T-cell (primary cell): ENCODE results near the gene LRRC10B. TPM values are rescaled to one million over a fixed set of nuclear protein-coding genes. Genes with fewer than 3 reads are reported as not detected.

ENCODE experiments used
- ATAC-seq, 4 experiments: fragments of 200-7000 bp in 3 of 4; fragments of 150-1000 bp in 1 of 4; cut with Tn5 transposase; replicated peaks in 1 of 4; 1 replicate in 3 of 4; 2 replicates in 1 of 4; pipeline ENCODE4 v1.10.0; 2021; ENCODE audit warnings: moderate library complexity in 3 of 4, mild to moderate bottlenecking in 2 of 4, moderate number of reproducible peaks in 1 of 4
- CTCF ChIA-PET, 2 donors: fragments of 300-600 bp; sonication (Branson Sonifier 250); formaldehyde crosslinking; loops; one replicate each; lab custom pipeline; 2022; ENCODE audit warnings: antibody characterized with exemption in 2 of 2; lab: Charles Lee
- POLR2A ChIA-PET, 2 donors: fragments of 300-600 bp; sonication (Branson Sonifier 250); formaldehyde crosslinking; loops; one replicate each; lab custom pipeline; 2022; ENCODE audit warnings: antibody characterized with exemption in 2 of 2; lab: Charles Lee
- DNase-seq, 35 experiments: peaks; one replicate each; pipeline versions ENCODE4 v3.0.0 to v3.0.0-alpha.2; 2013 to 2023
- H3K27ac ChIP-seq: one replicate; pipeline ENCODE4 v1.5.1; 2013; ENCODE audit warnings: low read length
- H3K27me3 ChIP-seq, 2 experiments: replicated peaks in 1 of 2; 1 replicate in 1 of 2; 2 replicates in 1 of 2; pipeline versions ENCODE4 v1.6.1 to v1.7.0; 2013; ENCODE audit warnings: low read length in 1 of 2, mixed read lengths in 1 of 2; ENCODE audit not compliant: control insufficient read depth in 2 of 2, insufficient read depth in 2 of 2; ENCODE audit errors: extremely low read depth in 1 of 2
- H3K36me3 ChIP-seq, 2 donors: 1 replicate in 1 of 2; 2 replicates in 1 of 2; pipeline versions ENCODE4 v1.6.1 to v1.7.0; 2013; ENCODE audit warnings: low read length in 1 of 2; ENCODE audit not compliant: control insufficient read depth in 2 of 2, insufficient read depth in 1 of 2; ENCODE audit errors: extremely low read depth in 1 of 2
- H3K4me1 ChIP-seq, 2 experiments: 1 replicate in 1 of 2; 2 replicates in 1 of 2; pipeline versions ENCODE4 v1.6.1 to v1.7.0; 2013; ENCODE audit warnings: low read length in 2 of 2, mixed read lengths in 1 of 2; ENCODE audit not compliant: insufficient read depth in 2 of 2, control insufficient read depth in 1 of 2; ENCODE audit errors: extremely low read depth in 1 of 2
- H3K4me3 ChIP-seq, 2 donors: 1 replicate in 1 of 2; 2 replicates in 1 of 2; pipeline versions ENCODE4 v1.5.1 to v1.7.0; 2013; ENCODE audit warnings: mild to moderate bottlenecking in 2 of 2, low read length in 1 of 2, moderate library complexity in 1 of 2; ENCODE audit not compliant: control insufficient read depth in 1 of 2; ENCODE audit errors: extremely low read depth in 1 of 2
- H3K9me3 ChIP-seq: 2 replicates; pipeline ENCODE4 v1.7.0; 2013
- H3K27ac Mint-ChIP-seq, 2 donors: one replicate each; pipeline ENCODE4 v1.8.0; 2020 to 2021; ENCODE audit warnings: mild to moderate bottlenecking in 2 of 2, mixed read lengths in 2 of 2
- H3K27me3 Mint-ChIP-seq, 2 donors: one replicate each; pipeline ENCODE4 v1.8.0; 2021 to 2022; ENCODE audit warnings: mixed read lengths in 2 of 2
- H3K36me3 Mint-ChIP-seq: one replicate; pipeline ENCODE4 v1.8.0; 2021; ENCODE audit warnings: mixed read lengths
- H3K4me1 Mint-ChIP-seq, 3 donors: one replicate each; pipeline ENCODE4 v1.8.0; 2020 to 2022; ENCODE audit warnings: mixed read lengths in 3 of 3, mild to moderate bottlenecking in 1 of 3
- H3K4me3 Mint-ChIP-seq, 3 donors: one replicate each; pipeline ENCODE4 v1.8.0; 2020 to 2022; ENCODE audit warnings: mild to moderate bottlenecking in 3 of 3, mixed read lengths in 3 of 3, moderate library complexity in 3 of 3
- H3K9me3 Mint-ChIP-seq, 3 donors: one replicate each; pipeline ENCODE4 v1.8.0; 2020 to 2022; ENCODE audit warnings: mixed read lengths in 3 of 3
- WGBS: methylation state at CpG from one replicate; pipeline ENCODE4 v1.1.5; 2013; ENCODE audit warnings: missing lambda C conversion rate; ENCODE audit not compliant: insufficient coverage; 5-methylcytosine and 5-hydroxymethylcytosine counted together
- total RNA-seq, 35 experiments: library from RNA in 6 of 35; stranded (reverse) in 6 of 35; fragments of 120-200 nt in 1 of 35; gene quantifications; one replicate each; pipeline versions ENCODE4 v1.2.1 to v1.2.4 and lab custom pipeline; 2013 to 2026

LRRC10B gene
- total RNA-seq, 5 donors from 2014 or later (not counting 1 experiment from before 2014, with no cell fraction given), result 0.21 TPM; not detected in 4

DNA sequence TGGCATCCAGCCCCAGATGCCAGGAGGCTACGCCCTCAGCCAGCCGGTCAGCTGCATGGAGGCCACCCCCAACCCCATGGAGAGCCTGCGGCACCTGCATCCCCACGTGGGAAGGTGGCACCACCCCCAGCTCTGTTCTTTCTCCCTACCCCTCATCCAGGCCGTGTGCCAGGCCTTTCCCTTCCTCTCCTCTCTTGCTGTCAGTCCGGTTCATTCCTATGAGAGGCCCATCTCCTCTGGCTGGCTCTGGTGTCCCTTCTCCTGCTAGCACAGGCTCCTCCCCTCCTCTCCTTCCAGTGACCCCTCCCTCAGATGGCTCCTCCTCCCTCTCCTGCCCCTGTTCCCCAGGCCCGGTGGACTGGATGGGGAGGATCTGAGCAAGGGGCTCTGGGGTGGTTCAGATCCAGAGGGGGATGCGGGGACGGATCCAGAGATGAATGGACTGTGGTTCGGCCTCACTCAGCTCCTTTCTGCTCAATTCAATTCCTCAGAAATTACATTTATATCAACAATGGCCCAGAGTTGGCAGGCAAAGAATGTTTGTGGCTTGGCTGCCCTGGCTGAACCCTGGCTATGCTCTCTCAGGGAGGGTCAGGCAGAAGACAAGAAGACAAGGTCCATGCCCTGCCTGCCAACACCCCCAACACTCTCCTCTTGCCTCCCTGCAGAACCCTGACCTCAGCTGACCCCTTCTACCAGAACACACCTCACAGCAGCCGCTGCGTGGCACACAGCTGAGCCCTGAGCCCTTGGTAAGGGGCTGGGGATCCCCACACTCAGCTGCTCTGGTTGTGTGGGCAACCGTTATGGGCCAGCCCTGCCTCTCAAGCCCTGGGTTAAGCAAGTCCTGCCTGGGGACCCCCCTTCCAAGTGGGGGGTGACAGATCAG lies 18.5 kb upstream of the LRRC10B start:
- H3K36me3 ChIP-seq, result peaks cover 2 to 4% of the 10 kb centered on the region in 2 donors
- H3K4me3 ChIP-seq, result no peak overlapping the region
- H3K9me3 Mint-ChIP-seq, result no peaks in the 10 kb centered on the region
- H3K27ac Mint-ChIP-seq, result no peak overlapping the region
- no peaks in the 10 kb centered on the region for H3K4me1 ChIP-seq
- H3K4me3 Mint-ChIP-seq, result no peak overlapping the region
- POLR2A ChIA-PET, result no interaction called here
- H3K4me1 Mint-ChIP-seq, result no peaks in the 10 kb centered on the region
- H3K9me3 ChIP-seq, result no peaks in the 10 kb centered on the region
- H3K27ac ChIP-seq, result no peak overlapping the region
- ATAC-seq (no peak), DNase-seq (no peak)
- H3K36me3 Mint-ChIP-seq, result peaks cover 11% of the 10 kb centered on the region
- WGBS, result 83% methylated on average over 7 of the region's 13 CpGs
- CTCF ChIA-PET, result interaction anchor here in 1 of 2 donors (1.5 kb wide), 1 partner anchor 27 kb away, joined by 4 read pairs; no protein-coding TSS in a partner anchor
- peaks cover 0 to 22% of the 10 kb centered on the region in 2 experiments for H3K27me3 ChIP-seq
- H3K27me3 Mint-ChIP-seq, result no peaks in the 10 kb centered on the region

DNA sequence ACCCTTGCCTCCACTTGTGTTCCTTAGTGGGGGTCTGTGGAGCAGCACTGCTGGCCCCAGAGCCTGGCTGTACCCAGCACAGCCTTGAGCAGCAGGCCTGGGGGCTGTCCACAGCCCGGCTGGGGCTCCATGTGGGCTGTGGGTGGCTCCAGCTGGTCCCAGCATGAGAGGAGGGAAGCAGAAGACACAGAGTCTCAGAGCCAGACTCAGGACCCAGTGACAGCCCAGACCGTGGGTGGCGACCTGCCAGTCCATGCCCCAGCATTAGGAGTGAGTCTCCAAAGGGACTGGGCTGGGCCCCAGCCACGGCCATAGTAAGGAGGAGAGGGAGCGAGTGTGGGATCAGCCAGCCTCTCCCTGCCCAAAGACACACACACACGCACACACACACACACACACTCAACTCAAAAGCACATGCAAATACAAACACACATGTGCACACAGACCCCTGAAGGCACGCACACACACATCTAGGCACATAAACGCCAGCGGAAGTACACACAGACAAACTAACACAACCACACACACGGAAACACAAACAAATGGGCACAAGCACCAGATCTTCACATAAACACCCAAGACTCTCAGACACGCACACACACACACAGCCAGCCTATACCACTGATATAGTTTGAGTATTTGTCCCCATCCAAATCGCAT lies 16.7 kb upstream of the LRRC10B start:
- Histone ChIP-seq H3K36me3 (peaks cover 2 to 4% of the 10 kb centered on the region in 2 donors), H3K4me3 (no peak overlapping the region), H3K9me3 (no peaks in the 10 kb centered on the region), H3K27ac (no peak overlapping the region), H3K4me1 (no peaks in the 10 kb centered on the region), H3K27me3 (peaks cover 0 to 36% of the 10 kb centered on the region in 2 experiments)
- 93% methylated on average over 6 of the region's 12 CpGs for WGBS
- ChIA-PET POLR2A (no interaction called here), CTCF (no interaction called here)
- DNase-seq (no peak), ATAC-seq (no peak)
- H3K4me3 Mint-ChIP-seq, result no peak overlapping the region
- no peaks in the 10 kb centered on the region for H3K9me3 Mint-ChIP-seq
- no peaks in the 10 kb centered on the region for H3K27me3 Mint-ChIP-seq
- H3K4me1 Mint-ChIP-seq, result no peaks in the 10 kb centered on the region
- H3K27ac Mint-ChIP-seq, result no peak overlapping the region
- peaks cover 8% of the 10 kb centered on the region for H3K36me3 Mint-ChIP-seq

DNA sequence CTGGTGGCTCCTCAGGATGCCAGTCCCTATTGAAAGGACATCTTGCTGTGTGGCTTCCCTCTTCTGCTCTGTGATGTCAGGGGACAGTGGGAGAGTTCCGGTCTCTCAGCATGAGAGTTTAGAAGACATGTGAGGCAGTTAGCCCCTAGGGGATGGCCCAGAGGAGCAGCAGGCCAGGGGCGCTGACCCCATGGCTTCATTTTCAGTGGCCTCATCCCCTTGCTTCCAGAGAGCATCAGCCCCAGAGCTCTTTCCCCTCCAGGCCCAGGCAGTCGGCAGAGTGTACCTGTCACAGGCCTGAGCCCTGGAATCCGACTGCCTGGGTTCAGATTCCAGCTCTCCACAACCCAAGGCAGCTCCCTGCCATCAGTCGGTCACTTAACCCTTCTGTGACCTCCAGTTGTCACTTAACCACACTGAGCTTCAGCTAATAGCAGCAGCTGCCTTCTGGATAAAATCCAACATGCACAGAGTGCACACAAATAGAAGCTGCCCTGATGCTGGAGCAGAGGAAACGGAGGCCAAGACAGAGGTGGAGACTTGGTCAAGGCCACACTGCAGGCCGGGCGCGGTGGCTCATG lies 14.1 kb upstream of the LRRC10B start:
- H3K27ac Mint-ChIP-seq, result no peak overlapping the region
- no peaks in the 10 kb centered on the region for H3K9me3 Mint-ChIP-seq
- H3K36me3 Mint-ChIP-seq, result no peaks in the 10 kb centered on the region
- no peaks in the 10 kb centered on the region for H3K4me1 Mint-ChIP-seq
- H3K4me3 Mint-ChIP-seq, result no peak overlapping the region
- H3K36me3 ChIP-seq, result no peaks in the 10 kb centered on the region
- no peak for ATAC-seq
- no peak overlapping the region for H3K27ac ChIP-seq
- ChIA-PET CTCF (no interaction called here), POLR2A (no interaction called here)
- no peaks in the 10 kb centered on the region for H3K27me3 Mint-ChIP-seq
- no peak for DNase-seq
- no peaks in the 10 kb centered on the region for H3K9me3 ChIP-seq
- whole genome bisulfite sequencing, result 82% methylated on average over 8 of the region's 9 CpGs
- H3K27me3 ChIP-seq, result peaks cover 0 to 34% of the 10 kb centered on the region in 2 experiments
- no peak overlapping the region for H3K4me3 ChIP-seq
- no peaks in the 10 kb centered on the region for H3K4me1 ChIP-seq

DNA sequence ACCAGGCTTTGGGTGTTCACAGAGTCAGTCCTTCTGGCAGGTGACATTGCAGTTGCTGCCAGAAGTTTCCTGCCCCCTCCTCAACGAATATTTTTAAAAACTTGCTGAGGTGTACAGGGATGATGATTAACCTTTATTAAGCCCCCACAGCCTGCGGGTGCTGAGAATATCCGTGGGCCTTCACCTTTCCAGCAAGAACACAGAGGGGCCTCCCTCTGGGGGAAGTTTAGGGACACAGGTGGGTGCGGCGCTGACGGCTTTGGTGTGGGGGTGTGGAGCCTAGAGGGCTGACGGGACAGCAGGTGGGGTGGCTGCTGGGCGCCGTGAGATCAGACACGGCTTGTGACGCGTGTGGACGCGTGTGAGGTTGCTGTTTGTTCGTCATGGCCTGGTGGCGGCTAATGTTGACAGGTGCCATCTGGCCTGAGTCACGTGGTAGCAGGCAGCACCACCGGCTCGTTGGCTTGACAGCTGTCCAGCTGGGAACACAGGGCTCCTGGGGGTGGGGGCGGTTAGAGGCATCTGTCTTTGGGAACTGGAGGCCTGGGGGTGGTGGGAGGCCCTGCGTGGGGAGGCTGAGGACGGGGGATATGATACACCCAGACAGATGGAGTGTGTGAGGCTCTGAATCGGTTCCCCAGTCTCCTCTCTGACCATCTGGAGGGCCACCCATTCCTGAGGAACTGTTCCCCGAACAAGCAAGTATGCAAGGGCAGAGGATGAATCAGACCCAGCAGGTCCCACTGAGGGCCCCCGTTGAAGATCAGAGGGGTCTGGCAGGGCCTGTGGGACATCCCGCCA lies 12.5 kb upstream of the LRRC10B start:
- CTCF ChIA-PET, result no interaction called here
- DNase-seq (no peak), ATAC-seq (no peak)
- no peaks in the 10 kb centered on the region for H3K4me1 Mint-ChIP-seq
- POLR2A ChIA-PET, result no interaction called here
- Histone ChIP-seq H3K9me3 (no peaks in the 10 kb centered on the region), H3K27me3 (peaks cover 0 to 31% of the 10 kb centered on the region in 2 experiments), H3K27ac (no peak overlapping the region), H3K4me3 (no peak overlapping the region), H3K36me3 (no peaks in the 10 kb centered on the region), H3K4me1 (no peaks in the 10 kb centered on the region)
- WGBS, result 80% methylated on average over 21 of the region's 26 CpGs
- H3K27me3 Mint-ChIP-seq, result peaks cover 0 to 1% of the 10 kb centered on the region in 2 donors
- H3K9me3 Mint-ChIP-seq, result no peaks in the 10 kb centered on the region
- no peaks in the 10 kb centered on the region for H3K36me3 Mint-ChIP-seq
- H3K4me3 Mint-ChIP-seq, result no peak overlapping the region
- no peak overlapping the region for H3K27ac Mint-ChIP-seq

DNA sequence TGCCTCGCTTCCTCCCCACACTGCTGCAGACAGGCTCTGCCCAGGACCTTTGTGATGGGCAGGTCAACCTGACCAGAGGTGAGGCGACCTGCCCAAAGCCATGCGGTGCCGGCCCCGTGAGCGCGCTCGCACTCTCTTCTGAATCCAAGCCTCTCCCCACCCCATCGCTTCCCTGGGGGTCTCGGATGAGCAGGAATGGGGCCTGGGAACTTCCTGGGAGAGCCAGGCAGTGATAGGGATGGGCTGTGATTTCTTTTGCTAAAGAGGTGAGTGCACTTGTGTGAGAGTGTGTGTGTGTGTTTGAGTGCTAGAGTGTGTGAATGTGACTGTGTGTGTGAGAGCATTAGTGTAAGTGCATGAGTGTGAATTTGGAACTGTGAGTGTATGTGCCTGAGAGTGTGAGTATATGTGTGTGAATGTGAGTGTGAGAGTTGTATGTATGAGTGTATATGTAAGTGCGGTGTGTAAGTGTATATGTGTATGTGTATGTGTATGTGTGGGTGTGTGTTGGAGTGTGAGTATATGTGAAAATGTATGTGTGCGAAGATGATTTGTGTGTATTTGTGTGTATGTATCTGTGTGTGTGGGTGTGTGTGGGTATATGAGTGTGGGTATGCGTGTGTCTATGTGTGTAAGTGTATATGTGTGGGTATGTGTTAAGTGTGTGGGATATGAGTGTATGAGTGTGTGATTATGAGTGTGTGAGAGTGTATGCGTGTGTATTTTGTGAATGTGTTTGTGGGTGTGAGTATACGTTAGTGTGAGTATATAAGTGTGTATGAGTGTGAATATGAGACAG lies 11.7 kb upstream of the LRRC10B start:
- ChIA-PET POLR2A (no interaction called here), CTCF (no interaction called here)
- Mint-ChIP-seq H3K27ac (no peak overlapping the region), H3K4me3 (no peak overlapping the region), H3K4me1 (no peaks in the 10 kb centered on the region), H3K9me3 (no peaks in the 10 kb centered on the region), H3K27me3 (peaks cover 0 to 1% of the 10 kb centered on the region in 2 donors), H3K36me3 (no peaks in the 10 kb centered on the region)
- H3K36me3 ChIP-seq, result no peaks in the 10 kb centered on the region
- ATAC-seq (no peak), DNase-seq (no peak)
- no peak overlapping the region for H3K27ac ChIP-seq
- H3K9me3 ChIP-seq, result no peaks in the 10 kb centered on the region
- peaks cover 0 to 23% of the 10 kb centered on the region in 2 experiments for H3K27me3 ChIP-seq
- no peak overlapping the region for H3K4me3 ChIP-seq
- no peaks in the 10 kb centered on the region for H3K4me1 ChIP-seq
- WGBS, result 94% methylated on average over 6 of the region's 15 CpGs
